GM18519 (cell line): ENCODE data around the gene CIT.
"Not testable (repeated sequence)": the region's sequence is repeated elsewhere in the genome, so short reads cannot be mapped to it uniquely, and the experiment has no call there.

Source experiments
- ATAC-seq: cut with Tn5 transposase; IDR thresholded peaks from one replicate; pipeline ENCODE4 v1.9.1; 2021; ENCODE audit warnings: mild to moderate bottlenecking, moderate library complexity; ENCODE audit not compliant: unreplicated experiment, low FRiP score

The CIT gene, protein sequence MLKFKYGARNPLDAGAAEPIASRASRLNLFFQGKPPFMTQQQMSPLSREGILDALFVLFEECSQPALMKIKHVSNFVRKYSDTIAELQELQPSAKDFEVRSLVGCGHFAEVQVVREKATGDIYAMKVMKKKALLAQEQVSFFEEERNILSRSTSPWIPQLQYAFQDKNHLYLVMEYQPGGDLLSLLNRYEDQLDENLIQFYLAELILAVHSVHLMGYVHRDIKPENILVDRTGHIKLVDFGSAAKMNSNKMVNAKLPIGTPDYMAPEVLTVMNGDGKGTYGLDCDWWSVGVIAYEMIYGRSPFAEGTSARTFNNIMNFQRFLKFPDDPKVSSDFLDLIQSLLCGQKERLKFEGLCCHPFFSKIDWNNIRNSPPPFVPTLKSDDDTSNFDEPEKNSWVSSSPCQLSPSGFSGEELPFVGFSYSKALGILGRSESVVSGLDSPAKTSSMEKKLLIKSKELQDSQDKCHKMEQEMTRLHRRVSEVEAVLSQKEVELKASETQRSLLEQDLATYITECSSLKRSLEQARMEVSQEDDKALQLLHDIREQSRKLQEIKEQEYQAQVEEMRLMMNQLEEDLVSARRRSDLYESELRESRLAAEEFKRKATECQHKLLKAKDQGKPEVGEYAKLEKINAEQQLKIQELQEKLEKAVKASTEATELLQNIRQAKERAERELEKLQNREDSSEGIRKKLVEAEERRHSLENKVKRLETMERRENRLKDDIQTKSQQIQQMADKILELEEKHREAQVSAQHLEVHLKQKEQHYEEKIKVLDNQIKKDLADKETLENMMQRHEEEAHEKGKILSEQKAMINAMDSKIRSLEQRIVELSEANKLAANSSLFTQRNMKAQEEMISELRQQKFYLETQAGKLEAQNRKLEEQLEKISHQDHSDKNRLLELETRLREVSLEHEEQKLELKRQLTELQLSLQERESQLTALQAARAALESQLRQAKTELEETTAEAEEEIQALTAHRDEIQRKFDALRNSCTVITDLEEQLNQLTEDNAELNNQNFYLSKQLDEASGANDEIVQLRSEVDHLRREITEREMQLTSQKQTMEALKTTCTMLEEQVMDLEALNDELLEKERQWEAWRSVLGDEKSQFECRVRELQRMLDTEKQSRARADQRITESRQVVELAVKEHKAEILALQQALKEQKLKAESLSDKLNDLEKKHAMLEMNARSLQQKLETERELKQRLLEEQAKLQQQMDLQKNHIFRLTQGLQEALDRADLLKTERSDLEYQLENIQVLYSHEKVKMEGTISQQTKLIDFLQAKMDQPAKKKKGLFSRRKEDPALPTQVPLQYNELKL (N-terminal part only)

DNA sequence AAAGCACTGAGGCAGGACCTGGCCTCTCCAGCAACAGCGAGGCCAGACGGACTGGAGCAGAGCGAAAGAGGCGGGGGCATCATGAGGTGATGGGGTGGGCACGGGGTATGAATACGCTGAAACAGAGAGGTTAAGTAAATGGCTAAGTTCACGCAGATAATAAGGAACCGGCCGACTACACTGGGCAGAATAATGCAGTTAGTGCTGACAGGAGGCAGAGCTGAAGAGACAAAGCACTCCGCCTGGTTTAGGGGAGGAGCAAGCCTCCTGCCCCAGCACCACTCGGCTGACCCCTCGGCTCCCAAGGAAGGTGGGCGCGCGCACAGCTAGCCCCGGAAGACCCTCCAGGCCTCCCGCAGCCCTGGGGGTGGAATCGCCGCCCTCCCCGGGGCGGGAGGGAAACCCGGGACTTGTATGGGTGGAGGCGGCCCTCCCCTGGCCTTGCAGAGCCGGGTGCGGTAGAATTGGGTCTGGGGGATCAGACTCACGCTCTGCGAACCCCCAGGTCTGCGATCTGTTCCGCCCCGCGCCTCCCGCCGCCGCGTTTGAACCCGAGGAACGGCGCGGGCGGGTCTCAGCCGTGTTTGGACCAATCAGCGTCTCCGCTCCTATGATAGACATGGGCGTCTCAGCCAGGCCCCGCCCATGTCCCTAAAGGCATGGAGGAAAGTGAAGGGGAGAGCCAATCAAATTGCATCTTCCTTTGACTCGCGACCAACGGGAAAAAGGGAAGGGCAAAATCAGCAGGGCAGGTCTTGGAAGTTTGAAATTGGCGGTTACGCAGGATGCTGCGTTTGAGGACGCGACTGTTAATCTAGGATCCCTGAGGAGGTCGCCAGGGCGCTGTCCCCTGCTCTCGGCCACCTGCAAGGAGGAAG lies at the start of gene CIT:
CIT (minus strand) TSS at position 560 of the 878 bp plus-strand sequence. CDS start 1,152 bp downstream, outside the sequence.
- peak; percentile 96 for ATAC-seq

DNA sequence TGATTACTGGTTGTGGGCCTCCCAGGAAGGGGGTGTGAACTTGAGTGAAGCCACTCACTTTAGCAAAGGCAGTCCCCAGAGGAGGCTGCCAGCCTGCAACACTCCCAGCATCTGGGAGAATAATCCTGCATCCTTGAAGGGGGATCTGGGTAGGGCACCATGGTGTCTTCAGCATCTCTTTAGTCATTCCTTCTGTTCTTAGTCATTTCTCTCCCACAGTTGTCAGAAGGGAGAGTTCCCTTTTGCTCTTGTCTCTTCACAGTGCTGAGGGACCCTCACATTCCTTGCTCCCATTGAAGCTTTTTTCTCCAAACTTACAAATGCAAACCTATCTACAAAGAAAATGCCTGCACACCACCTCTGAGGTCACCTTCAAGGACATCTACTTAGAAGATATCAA lies 48.1 kb upstream of the CIT start:
- no peak for ATAC-seq

DNA sequence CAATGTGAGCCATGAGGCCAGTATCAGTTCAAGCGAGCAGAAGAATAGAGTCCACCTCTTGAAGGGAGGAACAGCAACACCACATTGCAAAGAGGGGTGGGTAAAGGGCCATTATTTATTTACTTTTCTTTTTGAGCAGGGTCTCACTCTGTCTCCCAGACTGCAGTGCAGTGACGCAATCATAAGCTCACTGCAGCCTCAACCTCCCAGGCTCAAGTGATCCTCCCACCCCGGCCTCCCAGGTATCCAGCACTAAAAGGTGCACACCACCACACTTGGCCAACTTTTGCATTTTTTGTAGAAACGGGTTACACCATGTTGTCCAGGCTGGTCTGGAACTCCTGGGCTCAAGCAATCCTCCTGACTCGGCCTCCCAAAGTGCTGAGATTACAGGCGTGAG lies 42.9 kb upstream of the CIT start:
- ATAC-seq = no peak

DNA sequence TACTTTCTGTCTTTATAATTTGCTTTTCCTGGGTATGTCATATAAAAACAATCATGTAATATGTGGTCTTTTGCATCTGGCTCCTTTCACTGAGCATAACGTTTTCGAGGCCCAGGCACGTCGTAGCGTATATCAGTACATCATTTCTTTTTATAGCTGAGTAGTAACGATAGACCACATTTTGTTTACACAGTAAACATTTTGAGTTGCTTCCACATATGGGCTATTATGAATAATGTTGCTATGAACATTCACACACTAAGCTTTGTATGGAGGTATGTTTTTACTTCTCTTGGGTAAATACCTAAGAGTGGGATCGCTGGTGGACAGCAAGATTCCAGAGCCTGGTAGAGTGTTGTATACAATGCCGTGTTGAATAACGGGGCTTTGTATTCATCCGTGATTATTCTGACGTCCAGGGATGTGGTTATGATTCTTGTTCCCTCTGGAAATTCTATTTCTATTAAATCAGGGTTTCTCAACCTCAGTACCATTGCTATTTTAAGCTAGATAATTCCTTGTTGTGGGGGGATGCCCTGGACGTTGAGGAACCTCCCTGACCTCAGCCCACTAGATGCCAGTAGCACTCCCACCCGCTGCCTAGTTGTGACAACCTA lies 38.9 kb upstream of the CIT start:
- ATAC-seq = no peak

DNA sequence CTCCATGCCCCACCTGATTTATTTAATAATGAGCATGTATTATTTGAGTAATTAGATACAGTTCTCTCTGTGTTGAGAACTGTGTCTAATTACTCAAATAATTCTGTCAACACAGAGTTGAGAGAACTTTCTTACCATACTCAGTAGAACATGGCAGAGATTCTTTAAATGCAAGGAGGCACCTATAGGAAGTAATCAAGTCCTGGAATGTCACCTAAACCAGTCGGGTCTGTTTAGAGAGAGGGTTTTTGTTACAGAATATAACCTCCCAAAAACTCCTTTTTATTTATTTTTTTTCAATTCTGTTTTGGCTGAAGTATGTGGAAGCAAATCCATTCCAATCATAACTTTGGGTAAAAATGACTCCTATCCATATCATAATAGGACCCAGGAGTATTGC lies 37.5 kb upstream of the CIT start:
- ATAC-seq = no peak

DNA sequence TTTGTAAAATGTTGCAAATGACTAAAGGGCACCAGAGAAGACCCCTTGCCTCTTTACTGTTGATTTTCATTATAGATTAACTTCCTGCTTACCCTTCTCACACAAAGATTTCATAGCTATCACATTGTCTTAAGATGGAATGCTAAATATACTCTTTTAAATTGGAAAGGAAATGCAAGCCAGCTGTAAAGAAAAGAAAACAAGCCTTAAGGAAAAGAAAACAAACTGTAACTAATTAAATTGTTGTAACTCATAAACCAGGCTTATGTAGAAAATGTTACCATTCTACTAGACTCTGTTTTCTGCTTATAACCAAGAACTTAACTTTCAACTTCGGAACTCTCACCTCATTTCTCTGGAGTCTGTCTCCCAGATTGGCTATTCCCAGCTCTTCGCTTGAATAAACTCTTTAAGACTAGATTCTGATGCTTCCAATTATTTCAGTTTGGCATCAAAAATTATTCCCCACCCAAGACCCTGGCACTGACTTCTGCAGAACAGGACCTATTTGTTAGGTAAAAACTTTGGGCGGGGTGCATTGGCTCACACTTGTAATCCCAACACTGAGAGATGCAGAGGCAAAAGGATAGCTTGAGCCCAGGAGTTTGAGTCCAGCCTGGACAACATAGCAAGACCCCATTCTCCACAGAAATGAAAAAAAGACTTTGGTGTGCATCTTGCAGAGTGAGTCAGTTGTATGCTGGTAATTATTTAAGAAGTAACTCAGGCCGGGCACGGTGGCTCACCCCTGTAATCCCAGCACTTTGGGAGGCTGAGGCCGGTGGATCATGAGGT lies 36.6 kb upstream of the CIT start:
- ATAC-seq = no peak

DNA sequence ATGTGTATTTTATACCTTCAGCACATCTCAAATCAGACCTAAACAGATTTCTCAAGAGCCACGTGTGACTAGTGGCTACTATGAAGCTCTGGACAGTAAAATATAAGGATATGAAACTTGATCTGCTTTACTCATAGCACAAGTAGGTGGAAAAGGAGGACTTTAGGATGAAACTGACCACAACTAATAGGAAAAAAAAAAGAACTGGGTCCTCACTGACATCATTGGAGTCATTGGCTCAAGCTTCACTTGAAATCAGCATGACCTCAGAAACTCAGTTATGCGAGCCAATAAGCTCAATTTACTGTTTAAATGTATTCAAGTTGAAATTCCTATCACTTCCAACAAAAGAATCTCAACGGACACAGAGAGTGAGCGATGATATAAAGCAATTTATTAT lies 34.1 kb upstream of the CIT start:
- ATAC-seq = no peak

DNA sequence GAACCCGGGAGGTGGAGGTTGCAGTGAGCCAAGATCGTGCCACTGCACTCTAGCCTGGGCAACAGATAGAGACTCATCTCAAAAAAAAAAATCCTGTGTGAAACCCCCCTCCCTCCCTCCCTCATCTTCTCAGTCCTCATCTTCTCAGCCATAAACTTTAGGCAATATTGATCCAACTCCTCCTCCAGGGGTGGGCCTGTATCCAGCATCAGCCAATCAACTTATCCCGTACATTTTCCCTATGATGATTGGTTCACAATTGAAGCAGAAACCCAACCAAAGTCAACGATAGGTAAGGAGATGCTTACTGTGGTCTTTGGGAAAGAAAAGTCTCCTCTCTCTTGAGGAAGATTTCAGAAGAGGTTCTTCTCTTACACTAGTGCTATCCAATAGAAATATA lies 33.5 kb upstream of the CIT start:
- no peak for ATAC-seq

DNA sequence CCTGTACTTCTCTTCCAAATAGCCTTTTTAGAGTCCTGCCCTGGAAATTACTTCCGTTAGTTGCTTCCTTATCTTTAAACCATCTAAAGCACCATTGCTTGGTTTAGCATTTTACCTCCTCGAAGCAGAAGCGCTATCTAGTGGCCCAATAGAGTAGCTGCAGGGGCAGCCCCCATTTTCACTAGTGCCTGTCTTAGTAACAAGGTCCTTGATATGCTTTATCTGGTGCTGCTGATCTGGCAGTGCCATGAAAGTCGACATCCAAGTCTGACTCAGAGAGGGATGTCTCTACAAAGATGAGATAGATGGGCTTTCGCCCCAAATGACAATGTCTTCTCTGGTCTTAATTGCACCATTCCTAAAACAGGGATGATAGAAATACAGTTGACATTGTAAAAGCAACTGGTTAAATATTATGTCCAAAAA lies 25.0 kb upstream of the CIT start:
- peak; percentile 81 for ATAC-seq

DNA sequence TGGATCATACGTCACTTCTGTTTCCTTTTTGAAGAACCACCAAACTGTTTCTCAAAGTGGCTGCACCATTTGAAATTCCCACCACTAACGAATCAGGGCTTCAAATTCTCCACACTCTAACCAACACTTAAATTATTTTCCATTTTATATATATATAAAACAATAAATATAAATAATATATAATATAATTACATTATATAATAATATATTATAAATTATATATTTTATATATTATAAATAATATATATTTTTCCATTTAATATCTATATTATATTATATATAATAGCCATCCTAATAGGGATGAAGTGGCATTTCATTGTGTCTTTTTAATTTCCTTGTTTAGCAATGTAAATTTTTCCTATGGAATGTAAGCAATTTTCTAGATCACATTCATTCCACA lies 24.6 kb upstream of the CIT start:
- no peak for ATAC-seq

DNA sequence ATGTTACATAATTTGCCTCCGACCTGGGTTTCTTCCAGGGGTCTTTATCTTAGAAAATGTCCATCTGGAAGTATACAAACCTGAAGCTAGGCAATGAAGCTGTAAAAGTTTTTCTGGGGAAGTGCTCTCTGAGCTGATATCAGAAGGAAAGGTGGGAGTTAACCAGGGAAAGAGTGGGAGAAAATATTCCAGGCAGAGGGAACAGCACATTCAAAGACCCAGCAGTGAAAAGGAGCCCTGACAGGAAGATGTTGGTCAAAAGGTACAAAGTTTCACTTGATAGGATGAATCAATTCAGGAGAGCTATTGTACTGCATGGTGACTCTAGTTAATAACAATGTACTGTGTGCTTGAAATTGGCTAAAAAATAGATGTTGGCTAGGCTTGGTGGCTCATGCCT lies 17.8 kb upstream of the CIT start:
- no peak for ATAC-seq

DNA sequence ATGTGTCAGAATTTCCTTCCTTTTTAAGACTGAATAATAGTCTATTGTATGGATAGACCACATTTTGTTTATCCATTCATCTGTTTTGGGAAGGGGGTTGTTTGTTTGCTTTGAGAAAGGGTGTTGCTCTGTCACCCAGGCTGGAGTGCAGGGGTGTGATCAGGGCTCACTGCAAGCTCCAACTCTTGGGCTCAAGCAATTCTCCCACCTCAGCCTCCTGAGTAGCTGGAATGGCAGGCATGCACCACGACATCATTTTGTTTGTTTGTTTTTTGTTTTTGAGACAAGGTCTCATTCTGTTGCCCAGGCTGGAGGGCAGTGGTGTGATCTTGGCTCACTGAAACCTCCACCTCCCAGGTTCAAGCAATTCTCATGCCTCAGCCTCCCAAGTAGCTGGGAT lies 15.5 kb upstream of the CIT start:
- not testable (repeated sequence) for ATAC-seq

DNA sequence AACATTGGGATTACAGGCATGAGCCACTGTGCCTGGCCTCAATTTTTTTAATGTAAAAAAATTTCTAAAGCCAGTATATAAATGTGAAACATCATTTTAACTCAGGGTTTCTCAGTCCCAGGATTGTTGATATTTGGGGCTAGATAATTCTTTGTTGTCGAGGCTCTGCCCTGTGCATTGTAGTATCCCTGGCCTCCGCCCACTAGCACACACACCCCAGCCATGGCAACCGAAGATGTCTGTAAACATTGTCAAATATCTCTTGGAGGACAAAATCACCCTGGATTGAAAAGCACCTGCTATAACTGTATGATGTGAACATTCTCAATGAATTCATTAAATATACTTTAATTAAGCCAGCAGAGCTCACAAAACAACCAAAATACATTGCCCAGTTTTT lies 8.4 kb upstream of the CIT start:
- no peak for ATAC-seq

DNA sequence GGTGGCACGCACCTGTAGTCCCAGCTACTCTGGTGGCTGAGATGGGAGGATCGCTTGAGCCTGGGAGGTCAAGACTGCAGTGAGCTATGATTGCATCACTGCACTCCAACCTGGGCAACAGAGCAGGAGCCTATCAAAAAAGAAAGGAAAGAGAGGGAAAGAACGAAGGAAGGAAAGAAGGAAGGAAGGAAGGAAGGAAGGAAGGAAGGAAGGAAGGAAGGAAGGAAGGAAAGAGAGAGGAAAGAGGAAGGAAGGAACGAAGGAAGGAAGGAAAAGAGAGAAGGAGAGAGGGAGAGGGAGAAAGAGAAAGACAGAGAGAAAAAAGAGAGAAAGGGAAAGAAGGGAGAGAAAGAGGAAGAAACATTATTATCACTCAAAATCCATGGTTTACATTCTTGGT lies 6.7 kb upstream of the CIT start:
- ATAC-seq = not testable (repeated sequence)

DNA sequence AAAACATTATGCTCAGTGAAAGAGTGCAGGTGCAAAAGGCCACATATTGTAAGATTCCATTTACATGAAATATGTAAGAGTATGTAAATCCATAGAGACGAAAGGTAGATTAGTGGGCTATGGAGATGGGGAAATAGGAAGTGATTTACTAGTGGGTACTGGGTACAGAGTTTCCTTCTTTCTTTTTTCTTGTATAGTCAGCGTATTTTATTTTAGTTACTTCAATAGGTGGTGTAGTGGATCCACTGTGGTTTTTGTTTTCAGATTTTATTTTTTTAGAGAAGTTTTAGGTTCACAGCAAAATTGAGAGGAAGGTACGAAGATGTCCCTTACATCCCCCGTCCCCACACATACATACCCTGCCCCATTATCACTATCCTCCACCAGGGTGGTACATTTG lies 6.1 kb upstream of the CIT start:
- no peak for ATAC-seq

DNA sequence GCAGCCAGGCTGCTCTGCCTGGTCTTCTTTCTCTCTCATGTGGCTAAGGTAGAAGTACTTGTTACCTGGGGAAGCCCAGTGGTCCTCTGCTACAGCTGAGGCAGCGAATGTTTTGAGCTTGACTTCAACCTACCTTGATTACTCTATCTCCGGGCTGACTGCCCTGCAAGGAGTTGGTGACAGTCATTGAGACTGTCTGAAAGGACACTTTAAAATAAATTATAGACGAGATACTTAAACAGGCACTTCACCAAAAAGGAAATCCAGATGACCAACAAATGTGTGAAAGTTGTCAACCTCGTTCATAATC lies 474 bp upstream of the CIT start:
- ATAC-seq = no peak

DNA sequence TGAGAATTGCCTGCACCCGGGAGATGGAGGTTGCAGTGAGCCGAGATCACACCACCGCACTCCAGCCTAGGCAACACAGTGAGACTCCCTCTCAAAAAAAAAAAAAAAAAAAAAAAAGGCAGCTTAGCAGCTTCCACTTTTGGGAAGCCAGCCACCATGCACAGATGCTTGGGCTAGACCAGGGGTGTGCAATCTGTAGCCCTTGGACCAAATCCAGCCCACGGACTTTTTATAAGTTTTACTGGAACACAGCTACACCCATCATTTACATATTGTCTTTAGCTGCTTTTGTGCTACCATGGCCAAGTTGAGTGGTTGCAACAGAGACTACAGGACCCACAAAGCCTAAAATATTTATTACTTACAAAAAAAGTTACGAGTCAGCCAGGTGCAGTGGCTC lies 6.7 kb downstream of the CIT start:
- no peak for ATAC-seq

DNA sequence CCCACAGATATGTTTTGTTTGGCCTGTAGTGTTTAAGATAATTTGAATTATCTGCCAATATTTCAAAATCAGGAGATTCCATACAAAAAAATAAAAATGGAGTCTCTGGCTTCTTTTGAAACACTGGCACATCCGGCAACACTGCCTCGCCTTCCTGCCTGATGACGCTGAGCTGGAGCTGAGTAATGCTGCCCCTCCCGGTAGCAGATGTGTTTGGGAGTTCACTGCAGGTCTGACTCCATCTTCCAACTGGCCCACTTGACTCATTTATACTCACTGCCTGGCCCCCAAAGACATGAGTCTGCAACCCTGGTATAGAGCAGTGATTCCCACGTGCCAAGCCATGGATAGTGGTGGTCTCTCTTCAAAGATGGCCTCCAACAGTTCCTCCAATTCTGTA lies 7.4 kb downstream of the CIT start:
- ATAC-seq = no peak

DNA sequence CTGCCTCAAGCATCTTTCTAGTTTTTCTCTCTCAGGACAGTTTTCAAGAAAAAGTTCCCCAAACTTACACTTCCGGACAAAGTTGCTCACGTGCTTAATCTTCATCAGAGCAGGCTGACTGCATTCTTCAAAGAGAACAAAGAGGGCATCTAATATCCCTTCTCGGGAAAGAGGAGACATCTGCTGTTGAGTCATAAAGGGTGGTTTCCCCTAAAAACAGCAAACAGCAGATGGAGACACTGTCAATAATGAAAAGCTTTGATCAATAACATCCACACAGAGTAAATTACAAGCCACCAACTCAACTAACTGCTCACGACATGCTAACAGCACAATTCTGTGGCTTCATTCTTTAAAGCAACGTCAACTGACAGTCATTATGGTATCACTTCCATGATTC lies 8.1 kb downstream of the CIT start:
- no peak for ATAC-seq
